G401.6 (cell line): ENCODE results near the gene KRT76.
"Not testable (repeated sequence)": the region's sequence is repeated elsewhere in the genome, so short reads cannot be mapped to it uniquely, and the experiment has no call there.

Experiments
- FAIRE-seq: peaks from 2 replicates; lab custom pipeline; 2012; peaks lifted over from hg19 to GRCh38; lab: Jason Lieb, UNC

The KRT76 gene

DNA sequence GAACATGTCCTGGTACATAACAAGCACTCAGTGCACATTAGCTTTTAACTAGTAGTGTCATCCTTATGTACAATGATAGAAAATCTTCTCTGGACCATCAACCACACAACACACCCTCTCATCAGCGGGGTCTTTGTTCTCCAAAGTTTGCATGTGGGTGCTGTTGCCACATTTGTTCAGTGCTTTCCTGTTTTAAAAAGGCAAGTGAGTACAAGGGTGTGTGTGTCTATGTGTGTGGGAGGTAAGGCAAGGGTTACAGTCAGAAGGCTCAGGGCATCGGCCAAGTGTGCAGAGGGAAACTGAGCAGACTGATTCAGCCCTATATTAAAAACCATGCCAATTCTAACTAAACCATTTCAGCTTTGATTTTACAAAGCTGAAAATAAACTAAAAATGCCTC, 17.9 kb downstream of the KRT76 start:
- FAIRE-seq: no peak

- no peak for FAIRE-seq
These were observed 19.5 kb downstream of the KRT76 start for GRCh38 chr12:52757449-52758176.

GRCh38 chr12:52756281-52756960, 20.7 kb downstream of the KRT76 start:
- no peak for FAIRE-seq

DNA sequence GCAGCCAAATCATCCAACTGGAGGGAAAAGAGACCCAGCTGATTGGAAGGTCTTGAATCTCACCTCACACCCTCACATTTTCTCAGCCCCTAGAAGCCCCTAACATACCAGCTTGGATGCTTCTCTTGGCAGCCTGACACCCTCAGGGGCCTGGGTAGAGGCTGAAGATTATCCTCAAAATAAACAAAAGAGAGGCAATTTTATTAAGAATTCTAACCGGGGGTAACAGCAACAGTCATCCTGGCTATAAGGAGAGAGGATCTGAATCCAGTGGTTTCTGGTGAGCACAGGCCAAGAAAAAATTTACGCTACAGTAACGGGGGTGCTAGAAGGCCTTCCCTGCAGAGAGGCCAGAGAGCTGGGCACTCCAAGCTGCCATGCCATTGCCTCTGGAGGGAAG, 21.6 kb downstream of the KRT76 start:
- FAIRE-seq: no peak

GRCh38 chr12:52754135-52754534, 23.0 kb downstream of the KRT76 start:
- FAIRE-seq: no peak

DNA sequence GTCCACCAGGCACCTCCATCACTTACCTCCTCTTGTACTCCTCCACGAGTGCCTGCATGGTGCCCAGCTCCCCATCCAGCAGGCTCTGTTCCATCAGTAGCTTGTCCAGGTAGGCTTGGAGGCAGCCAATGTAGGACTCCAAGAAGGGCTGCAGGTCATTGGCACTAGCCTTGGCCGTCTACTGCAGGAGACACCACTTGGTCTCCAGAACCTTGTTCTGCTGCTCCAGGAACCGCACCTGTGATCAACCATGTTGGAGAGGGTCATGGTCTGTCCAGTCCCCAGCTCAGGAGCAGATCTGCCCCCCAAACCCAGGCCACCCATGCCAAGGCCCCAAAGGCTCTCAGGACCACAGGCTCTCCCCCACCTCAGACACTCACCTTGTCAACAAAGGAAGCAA, 23.9 kb downstream of the KRT76 start:
- no peak for FAIRE-seq

DNA sequence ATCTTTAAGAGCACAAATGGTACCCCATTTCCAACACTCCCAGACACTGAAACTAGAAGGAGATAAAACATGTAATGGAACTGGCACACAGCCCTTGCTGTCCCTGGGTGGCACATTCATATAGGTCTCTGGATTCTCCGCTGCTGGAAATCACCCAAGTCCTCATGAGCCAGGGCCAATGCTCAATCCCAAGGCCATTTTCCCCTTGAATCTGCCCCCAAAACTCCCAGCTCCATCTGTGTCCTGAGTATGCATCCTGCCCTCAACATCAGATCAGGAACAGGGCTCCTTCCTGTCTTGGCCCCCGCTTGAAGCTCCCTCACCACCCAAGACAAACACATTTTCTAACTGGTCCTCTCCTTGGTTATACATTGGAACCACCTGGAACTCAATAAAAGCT, 24.6 kb downstream of the KRT76 start:
- FAIRE-seq: no peak

DNA sequence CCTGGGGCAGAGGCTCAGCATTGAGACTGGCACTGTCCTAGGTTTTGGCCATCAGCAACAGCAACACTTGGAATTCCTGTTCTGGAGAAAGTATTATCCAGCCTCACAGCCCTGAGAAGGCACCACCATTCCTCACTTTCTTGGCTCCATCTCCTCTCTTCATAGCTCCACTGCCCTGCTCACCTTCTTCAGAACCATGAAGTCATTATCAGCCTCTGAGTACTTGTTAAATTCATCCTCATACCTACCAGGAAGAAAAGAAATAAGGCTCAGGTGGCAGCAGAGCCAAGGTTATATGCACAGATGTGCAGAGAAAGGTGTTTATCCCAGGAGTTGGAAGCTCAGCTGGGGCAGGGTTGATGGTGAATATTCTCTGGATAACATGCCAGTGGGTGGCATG, 25.4 kb downstream of the KRT76 start:
- FAIRE-seq: no peak

DNA sequence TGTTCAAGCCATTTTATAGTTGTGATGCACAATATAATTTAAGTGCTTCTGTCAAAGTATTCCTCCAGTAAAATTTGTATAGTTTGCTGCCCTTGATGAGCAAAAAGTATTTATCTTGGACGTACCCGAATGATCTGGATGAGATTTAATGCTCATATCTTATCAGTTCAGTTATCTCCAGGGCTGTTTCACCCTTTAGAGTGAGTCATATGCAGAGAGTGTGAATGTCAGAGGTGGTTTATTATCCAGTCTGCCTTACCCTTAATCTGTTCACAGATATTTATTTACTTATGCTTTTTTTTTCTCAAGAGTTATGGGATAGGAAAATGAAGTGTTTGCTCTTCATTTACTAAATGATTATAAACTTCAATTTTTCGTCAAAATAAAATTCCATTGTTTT, 26.6 kb downstream of the KRT76 start:
- FAIRE-seq: not testable (repeated sequence)

- no peak for FAIRE-seq
These were observed 27.3 kb downstream of the KRT76 start for GRCh38 chr12:52749827-52750226.

DNA sequence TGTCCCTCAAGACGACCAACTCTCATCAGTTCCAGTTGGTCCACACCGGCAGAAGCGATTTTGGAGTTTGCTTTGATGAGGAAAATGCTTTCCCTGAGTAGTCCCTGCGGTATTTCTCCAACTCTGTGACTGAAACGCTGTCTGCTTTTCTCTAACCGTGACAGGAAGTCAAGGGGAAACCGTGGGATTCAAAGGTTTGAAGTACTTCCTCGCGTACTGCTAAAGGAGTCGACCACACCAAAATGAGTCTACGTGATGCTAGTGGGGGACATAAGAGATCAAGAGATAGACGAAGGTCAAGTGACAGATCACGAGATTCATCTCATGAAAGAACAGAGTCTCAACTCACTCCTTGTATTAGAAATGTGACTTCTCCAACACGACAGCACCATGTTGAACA, 28.6 kb downstream of the KRT76 start:
- no peak for FAIRE-seq

GRCh38 chr12:52745554-52745953, 31.6 kb downstream of the KRT76 start:
- no peak for FAIRE-seq

DNA sequence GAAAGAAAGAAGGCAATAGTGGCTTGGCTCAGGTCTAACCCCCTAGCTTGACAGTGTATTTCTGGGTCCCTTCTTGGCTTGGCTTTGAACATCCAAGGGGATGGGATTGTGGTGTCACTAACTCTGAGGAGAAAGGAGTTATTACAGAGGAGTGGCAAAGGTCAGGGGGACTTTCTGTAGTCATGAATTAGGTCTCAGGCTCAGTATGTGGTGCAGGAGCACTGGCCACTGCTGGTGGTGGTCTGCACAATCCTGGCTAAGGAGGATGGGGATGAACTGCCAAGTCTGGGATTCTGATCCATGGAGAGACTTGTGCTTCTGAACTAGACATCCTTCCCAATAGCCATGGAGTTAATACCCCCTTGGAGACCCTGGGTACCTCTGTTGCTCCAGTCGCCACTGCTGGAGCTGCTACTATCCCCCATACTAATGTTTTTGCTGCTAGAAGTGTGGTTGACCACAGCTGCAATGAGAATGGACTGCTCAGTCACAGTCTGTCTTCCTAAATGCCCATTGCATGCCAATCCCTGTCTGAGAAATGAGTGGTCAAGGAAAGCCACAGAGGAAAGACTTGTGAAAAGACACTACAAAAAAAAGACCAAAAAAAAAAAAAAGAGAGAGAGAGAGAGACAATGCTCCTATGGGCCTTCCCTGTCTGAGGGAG, 32.5 kb downstream of the KRT76 start:
- no peak for FAIRE-seq

DNA sequence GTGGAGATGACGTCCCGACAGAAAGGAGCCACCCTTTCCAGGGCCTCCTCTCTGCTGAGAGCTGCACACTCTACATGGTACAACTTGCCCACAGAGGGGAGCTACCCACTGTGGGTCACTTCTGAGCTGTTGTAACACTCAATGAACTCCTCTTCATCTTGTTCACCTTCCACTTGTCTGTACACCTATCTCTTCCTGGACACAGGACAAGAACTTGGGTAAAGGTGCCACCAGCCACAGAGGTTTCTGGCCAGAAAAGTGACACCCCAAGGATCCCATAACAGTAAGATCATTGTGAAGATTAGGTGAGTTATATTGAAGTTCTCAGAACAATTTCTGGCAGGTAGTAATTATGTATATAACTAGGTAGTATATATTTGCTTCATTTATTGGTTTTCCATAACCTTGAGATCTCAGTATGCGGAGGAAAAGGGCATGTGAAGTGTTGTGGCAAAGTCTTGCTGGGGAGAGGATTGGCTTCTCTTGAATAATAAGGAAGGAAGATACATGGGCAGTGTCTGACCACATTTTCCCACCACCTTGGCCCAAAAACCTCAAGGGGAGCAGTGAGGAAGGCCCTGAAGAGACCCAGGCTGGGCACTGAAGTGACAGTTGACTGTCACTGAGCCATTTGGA, 34.2 kb downstream of the KRT76 start:
- FAIRE-seq: no peak

- FAIRE-seq: no peak
These were observed 35.0 kb downstream of the KRT76 start for GRCh38 chr12:52742196-52742580.

GRCh38 chr12:52741375-52742195, 35.6 kb downstream of the KRT76 start:
- FAIRE-seq: no peak

- no peak for FAIRE-seq
These were observed 36.6 kb downstream of the KRT76 start for GRCh38 chr12:52740584-52740983.

DNA sequence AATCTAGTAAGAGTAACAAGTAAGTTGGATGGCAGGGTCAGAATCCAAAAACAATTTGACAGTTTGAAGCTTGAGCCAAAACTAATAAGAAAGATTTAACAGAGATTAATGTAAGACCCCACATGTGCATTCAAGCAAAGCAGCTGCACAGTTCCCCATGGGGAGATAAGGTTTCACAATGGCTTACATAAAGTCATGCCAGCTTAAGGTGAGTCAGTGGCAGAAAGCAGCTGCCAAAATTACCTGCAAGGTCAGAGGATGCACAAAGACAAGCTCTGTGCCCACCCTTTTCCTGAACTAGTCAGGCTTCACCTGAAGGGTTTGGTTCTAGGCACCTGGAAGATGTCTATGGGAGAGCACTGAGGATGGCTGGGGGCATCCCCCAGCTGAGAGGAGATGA, 37.2 kb downstream of the KRT76 start:
- no peak for FAIRE-seq

- no peak for FAIRE-seq
These were observed 41.1 kb downstream of the KRT76 start for GRCh38 chr12:52735816-52736632.

DNA sequence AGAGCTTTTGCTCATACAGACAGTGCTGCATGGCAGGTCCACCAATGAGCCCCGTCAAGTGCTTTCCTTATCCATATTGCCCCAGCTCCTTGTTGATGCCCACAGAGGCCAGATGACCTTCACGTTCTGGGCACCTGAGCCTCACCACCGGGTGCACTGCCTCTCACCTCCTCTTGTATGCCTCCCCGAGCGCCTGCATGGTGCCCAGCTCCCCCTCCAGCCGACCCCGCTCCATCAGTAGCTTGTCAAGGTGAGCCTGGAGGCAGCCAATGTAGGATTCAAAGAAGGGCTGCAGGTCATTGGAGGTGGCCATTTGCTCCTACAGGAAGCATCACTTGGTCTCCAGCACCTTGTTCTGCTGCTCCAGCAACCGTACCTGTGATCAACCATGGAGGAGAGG, 42.0 kb downstream of the KRT76 start:
- no peak for FAIRE-seq

GRCh38 chr12:52730793-52731192, 46.4 kb downstream of the KRT76 start:
- FAIRE-seq: no peak
